OCI-LY3 (cell line): ENCODE results near the gene OR5K1.

Source experiments
- H2AFZ ChIP-seq: fragments of 200-600, 300-600 bp; shearing (Covaris generic); 2 replicates; pipeline ENCODE4 v1.6.0; 2014; ENCODE audit warnings: antibody characterized with exemption, low read depth, low read length
- H3K27ac ChIP-seq: fragments of 200-600, 300-600 bp; sonication (generic); 2 replicates; pipeline ENCODE4 v1.5.1; 2014; ENCODE audit warnings: mild to moderate bottlenecking, low read length, moderate library complexity, mixed read lengths
- H3K27me3 ChIP-seq: fragments of 200-600, 300-600 bp; sonication (generic); 2 replicates; pipeline ENCODE4 v1.6.1; 2014; ENCODE audit warnings: low read depth, low read length, mixed read lengths
- H3K36me3 ChIP-seq: fragments of 200-600, 300-600 bp; sonication (generic); replicated peaks from 2 replicates; pipeline ENCODE3; 2014; ENCODE audit warnings: low read depth, low read length, mixed read lengths
- H3K4me1 ChIP-seq: fragments of 300-600, 200-600 bp; sonication (generic); 2 replicates; pipeline ENCODE4 v1.6.1; 2014; ENCODE audit warnings: low read length, mixed read lengths
- H3K4me2 ChIP-seq: fragments of 200-600, 300-600 bp; sonication (generic); 2 replicates; pipeline ENCODE4 v1.6.1; 2014; ENCODE audit warnings: low read length, mixed read lengths
- H3K4me3 ChIP-seq: fragments of 300-600, 200-600 bp; sonication (generic); 2 replicates; pipeline ENCODE4 v1.5.1; 2014; ENCODE audit warnings: antibody characterized with exemption, mild to moderate bottlenecking, low read length, moderate library complexity
- H3K79me2 ChIP-seq: fragments of 300-600, 200-600 bp; shearing (Covaris generic); 2 replicates; pipeline ENCODE4 v1.6.1; 2014; ENCODE audit warnings: mild to moderate bottlenecking, low read length, mixed read lengths
- H3K9ac ChIP-seq: fragments of 300-600, 200-600 bp; shearing (Covaris generic); 2 replicates; pipeline ENCODE4 v1.6.0; 2014; ENCODE audit warnings: mild to moderate bottlenecking, low read length, moderate library complexity
- H3K9me3 ChIP-seq: fragments of 200-600, 300-600 bp; shearing (Covaris generic); 2 replicates; pipeline ENCODE4 v1.6.1; 2014; ENCODE audit warnings: low read length, mixed read lengths; ENCODE audit not compliant: insufficient read depth
- H4K20me1 ChIP-seq: fragments of 200-600, 300-600 bp; sonication (generic); 2 replicates; pipeline ENCODE4 v1.6.1; 2016; ENCODE audit warnings: low read length, mixed read lengths; ENCODE audit not compliant: insufficient read depth
- EZH2phosphoT487 ChIP-seq: fragments of 200-600 bp; shearing (Covaris generic); IDR thresholded peaks from 2 replicates; pipeline ENCODE4 v1.6.1; 2018; ENCODE audit warnings: antibody characterized with exemption, mixed run types, low read depth
- TF ChIP-seq, protein P1 (sequence below): fragments of 200-600, 300-600 bp; sonication (generic); IDR thresholded peaks from 2 replicates; pipeline ENCODE4 v1.5.1; 2014; ENCODE audit warnings: antibody characterized with exemption, low read length, low read depth

The OR5K1 gene

DNA sequence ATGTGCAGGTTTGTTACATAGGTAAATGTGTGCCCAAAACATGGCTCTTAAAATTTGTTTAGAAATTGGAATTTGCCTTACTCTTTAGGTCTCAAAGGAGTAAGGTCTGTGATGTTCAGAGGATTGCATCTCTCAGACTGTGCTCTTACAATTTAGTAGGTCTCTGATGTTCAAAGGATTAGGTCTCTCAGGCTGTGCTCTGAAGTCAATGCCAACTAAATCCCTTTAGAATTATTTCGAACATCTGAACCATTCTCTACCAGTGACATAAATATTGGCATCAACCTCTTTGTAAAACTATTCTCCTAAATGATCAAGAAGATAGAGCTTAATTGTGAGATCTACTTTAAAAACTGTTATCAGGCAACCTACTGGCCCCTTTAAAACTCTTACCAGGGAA lies at the start of gene OR5K1:
Gene OR5K1 (plus strand): TSS at position 301 of the 400 bp plus-strand sequence. CDS start 6,376 bp downstream, outside the sequence.
- Histone ChIP-seq H2AFZ (no peak within 1 kb of the TSS), H3K4me2 (no peak within 1 kb of the TSS), H3K79me2 (no peaks in the 10 kb centered on the region), H4K20me1 (no peaks in the 10 kb centered on the region), H3K27me3 (no peaks in the 10 kb centered on the region), H3K36me3 (no peaks in the 10 kb centered on the region), H3K9ac (no peak within 1 kb of the TSS), H3K4me3 (no peak within 1 kb of the TSS), H3K9me3 (no peaks in the 10 kb centered on the region), H3K27ac (no peak within 1 kb of the TSS), H3K4me1 (no peaks in the 10 kb centered on the region)
- TF ChIP-seq EZH2phosphoT487 = no peak

DNA sequence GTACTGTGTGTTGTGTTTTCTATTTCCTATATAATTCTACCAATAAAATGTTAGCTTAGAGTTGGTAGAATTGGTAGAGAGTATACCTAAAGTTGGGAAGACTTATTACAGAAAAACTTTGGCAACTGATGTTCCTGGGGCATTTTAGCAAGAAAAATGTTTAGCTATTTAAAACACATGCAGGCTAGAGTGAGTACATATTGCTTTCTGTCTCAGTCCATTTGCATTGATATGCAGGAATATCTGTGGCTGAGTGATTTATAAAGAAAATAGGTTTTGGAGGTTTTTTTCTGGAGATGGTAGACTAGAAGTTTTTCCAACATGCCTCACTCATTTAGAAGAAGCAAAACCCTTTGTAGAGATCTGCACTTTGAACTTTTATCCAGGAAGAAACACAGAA lies 30.4 kb upstream of the OR5K1 start:
- Histone ChIP-seq H3K9me3 (peaks cover 9% of the 10 kb centered on the region; the same call in 1 of the 2 replicates), H3K27me3 (no peaks in the 10 kb centered on the region), H3K4me2 (no peak overlapping the region), H3K36me3 (no peaks in the 10 kb centered on the region), H3K9ac (no peak overlapping the region), H2AFZ (no peak overlapping the region), H3K27ac (no peak overlapping the region), H3K4me3 (no peak overlapping the region), H3K79me2 (no peaks in the 10 kb centered on the region), H3K4me1 (no peaks in the 10 kb centered on the region), H4K20me1 (no peaks in the 10 kb centered on the region)
- no peak for TF ChIP-seq EZH2phosphoT487
- TF ChIP-seq, protein P1, sequence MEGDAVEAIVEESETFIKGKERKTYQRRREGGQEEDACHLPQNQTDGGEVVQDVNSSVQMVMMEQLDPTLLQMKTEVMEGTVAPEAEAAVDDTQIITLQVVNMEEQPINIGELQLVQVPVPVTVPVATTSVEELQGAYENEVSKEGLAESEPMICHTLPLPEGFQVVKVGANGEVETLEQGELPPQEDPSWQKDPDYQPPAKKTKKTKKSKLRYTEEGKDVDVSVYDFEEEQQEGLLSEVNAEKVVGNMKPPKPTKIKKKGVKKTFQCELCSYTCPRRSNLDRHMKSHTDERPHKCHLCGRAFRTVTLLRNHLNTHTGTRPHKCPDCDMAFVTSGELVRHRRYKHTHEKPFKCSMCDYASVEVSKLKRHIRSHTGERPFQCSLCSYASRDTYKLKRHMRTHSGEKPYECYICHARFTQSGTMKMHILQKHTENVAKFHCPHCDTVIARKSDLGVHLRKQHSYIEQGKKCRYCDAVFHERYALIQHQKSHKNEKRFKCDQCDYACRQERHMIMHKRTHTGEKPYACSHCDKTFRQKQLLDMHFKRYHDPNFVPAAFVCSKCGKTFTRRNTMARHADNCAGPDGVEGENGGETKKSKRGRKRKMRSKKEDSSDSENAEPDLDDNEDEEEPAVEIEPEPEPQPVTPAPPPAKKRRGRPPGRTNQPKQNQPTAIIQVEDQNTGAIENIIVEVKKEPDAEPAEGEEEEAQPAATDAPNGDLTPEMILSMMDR = no peak

DNA sequence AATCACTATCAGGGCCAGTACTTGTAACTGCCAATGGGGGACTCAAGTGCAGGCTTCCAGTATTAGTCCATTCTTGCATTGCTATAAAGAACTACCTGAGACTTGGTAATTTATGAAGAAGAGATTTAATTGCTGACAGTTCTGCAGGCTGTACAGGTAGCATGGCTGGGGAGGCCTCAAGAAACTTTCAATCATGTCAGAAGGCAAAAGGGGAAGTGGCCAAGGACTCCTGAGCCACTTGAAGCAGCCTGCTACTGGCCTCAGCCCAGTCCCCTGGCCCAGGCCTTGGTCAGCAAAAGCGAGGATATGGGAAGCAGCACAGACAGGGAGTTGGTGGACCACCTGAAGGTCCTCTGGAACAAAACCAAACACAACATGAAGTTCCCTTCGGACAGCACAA lies 29.2 kb upstream of the OR5K1 start:
- no peak overlapping the region for H3K9ac ChIP-seq
- no peak for TF ChIP-seq EZH2phosphoT487
- TF ChIP-seq, protein P1 = no peak
- no peaks in the 10 kb centered on the region for H4K20me1 ChIP-seq
- no peak overlapping the region for H3K27ac ChIP-seq
- no peak overlapping the region for H3K4me2 ChIP-seq
- no peak overlapping the region for H3K4me3 ChIP-seq
- no peaks in the 10 kb centered on the region for H3K4me1 ChIP-seq
- H3K9me3 ChIP-seq = peaks cover 9% of the 10 kb centered on the region; the same call in 1 of the 2 replicates
- H2AFZ ChIP-seq = no peak overlapping the region
- H3K36me3 ChIP-seq = no peaks in the 10 kb centered on the region
- H3K79me2 ChIP-seq = no peaks in the 10 kb centered on the region
- H3K27me3 ChIP-seq = no peaks in the 10 kb centered on the region

DNA sequence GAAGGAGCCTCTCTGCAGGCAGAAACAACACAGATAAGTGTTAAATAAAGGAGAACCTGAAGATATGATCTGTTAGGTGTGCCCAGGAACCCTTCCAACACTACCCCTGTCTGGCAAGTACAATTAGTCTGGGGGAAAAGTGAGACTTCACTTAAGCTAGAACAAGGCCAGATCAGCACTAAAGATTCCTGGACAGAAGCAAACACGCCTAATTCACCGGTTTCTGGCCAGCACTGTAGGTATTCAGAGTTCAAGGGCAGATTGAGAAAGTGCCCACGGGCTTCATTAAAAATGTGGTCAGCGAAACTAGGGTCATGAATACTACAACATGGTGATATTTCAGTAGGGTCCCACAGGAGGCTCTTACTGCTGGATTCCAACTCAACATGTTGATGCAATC lies 28.6 kb upstream of the OR5K1 start:
- Histone ChIP-seq H3K4me1 (no peaks in the 10 kb centered on the region), H3K9ac (no peak overlapping the region), H3K27ac (no peak overlapping the region), H3K79me2 (no peaks in the 10 kb centered on the region), H3K27me3 (no peaks in the 10 kb centered on the region), H3K4me2 (no peak overlapping the region), H4K20me1 (no peaks in the 10 kb centered on the region), H3K36me3 (no peaks in the 10 kb centered on the region), H3K9me3 (peaks cover 9% of the 10 kb centered on the region; the same call in 1 of the 2 replicates), H2AFZ (no peak overlapping the region), H3K4me3 (no peak overlapping the region)
- TF ChIP-seq, protein P1 = no peak
- no peak for TF ChIP-seq EZH2phosphoT487

DNA sequence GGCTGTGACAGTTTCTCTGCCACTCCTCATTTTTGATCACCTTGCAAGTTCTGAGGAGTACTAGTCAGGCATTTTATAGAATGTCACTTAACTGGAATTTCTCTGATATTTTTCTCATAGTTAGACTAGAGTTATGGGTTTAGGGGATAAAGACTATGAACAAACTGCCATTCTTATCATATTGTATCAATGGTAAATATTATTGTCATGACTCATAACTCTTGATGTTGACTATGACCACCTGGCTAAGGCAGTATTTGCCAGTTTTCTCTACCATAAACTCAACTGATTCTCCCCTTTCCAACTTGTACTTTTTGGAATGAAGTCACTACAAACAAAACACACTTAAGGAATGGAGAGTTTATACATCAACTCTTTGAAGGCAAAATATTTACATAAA lies 22.7 kb upstream of the OR5K1 start:
- no peaks in the 10 kb centered on the region for H3K4me1 ChIP-seq
- H4K20me1 ChIP-seq = no peaks in the 10 kb centered on the region
- no peaks in the 10 kb centered on the region for H3K27me3 ChIP-seq
- H3K36me3 ChIP-seq = no peaks in the 10 kb centered on the region
- H3K4me2 ChIP-seq = no peak overlapping the region
- no peak overlapping the region for H2AFZ ChIP-seq
- no peak overlapping the region for H3K4me3 ChIP-seq
- H3K79me2 ChIP-seq = no peaks in the 10 kb centered on the region
- H3K9ac ChIP-seq = no peak overlapping the region
- no peaks in the 10 kb centered on the region for H3K9me3 ChIP-seq
- no peak for TF ChIP-seq EZH2phosphoT487
- TF ChIP-seq, protein P1 = no peak
- H3K27ac ChIP-seq = no peak overlapping the region
